ENCODE measurements around the gene ADD1. TPM values are rescaled to one million over a fixed set of nuclear protein-coding genes. Genes with fewer than 3 reads are reported as not detected.

The ADD1 gene
- total RNA-seq, 1 donor from 2014 or later = 161 TPM

DNA sequence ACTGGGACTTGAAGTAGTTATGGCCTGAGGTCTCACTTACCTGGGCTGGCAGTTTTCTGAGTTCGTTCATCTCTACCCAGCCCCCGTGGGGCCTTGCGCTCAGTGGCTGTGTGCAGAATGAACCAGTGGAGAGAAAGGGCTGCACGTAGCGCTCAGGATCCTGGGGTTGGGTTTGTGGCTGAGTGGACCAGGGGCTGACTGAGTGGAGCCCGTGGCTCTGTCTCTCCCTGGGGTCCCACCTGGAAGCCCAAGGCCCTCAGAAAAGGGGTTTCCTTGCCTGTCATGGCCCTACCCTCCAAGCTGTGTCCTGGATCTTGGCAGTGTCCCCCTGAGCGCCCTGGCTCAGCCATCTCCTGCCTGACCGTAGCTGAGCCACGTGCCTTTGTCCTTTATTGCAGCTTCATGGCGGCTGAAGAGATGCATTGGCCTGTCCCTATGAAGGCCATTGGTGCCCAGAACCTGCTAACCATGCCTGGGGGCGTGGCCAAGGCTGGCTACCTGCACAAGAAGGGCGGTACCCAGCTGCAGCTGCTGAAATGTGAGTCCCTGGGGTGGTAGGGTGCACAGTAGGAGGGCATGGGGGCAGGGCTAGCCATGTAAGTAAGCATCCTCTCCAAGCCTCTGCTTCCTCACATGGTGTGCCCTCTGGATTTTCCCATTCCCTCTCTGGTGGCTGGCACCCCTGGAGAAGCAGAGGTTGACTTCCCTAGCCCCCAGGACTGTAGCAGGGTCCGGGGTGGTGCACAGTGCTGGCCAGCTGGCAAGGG, 23.2 kb upstream of the ADD1 start:
- no peak for DNase-seq (ENCODE audit: low read depth, low spot score)

DNA sequence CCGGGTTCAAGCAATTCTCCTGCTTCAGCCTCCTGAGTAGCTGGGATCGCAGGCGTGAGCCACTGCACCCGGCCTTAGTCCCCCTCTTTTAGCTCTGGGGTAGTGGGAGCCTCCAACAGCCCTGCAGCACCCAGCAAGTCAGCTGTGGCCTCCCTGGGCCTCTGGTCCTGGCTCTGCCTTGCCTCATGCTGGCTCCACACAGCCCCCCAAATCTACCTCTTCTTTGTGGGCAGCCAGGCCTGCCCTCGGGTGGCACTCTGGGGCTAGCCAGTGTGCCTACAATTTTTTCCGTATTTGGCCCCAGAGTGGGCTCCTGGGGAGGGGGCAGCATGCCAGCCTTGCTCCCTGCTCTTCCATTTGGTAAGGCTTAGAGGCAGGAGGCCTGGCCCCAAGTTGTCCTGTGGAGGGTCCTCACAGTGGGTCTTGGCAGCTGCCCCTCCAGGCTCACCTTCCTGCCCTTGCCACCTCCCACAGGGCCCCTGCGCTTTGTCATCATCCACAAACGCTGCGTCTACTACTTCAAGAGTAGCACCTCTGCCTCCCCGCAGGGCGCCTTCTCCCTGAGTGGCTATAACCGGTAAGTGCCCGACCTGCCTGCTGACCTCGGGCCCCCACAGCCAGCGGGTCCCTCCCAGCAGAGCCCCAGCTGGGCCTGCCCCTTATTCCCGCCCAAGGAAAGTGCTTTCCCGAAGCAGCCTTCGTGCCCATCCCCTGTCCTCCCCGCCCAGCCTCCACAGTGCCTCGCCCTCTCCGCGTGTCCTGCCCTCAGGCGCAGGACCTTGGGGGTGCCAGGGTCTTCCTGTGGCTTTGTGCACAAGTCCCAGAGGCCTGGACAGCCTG, 21.0 kb upstream of the ADD1 start:
- no peak for DNase-seq (ENCODE audit: low read depth, low spot score)

DNA sequence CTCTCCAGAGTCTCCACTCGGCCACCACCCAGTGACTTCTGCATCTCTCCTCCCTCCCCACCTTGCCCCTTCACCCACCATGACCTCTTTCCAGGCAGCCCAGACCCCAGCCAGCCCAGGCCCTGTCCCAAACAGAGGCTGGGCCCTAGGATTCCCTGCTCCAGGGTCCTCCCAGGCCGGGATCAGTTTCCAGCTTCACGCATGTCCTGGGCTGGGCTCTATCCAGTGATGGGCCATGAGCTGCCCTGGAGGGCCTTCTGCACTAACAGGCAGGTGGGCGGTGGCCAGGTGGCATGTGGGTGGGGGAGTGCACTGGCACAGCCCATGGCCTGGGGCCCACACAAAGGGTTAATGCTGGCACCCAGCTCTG, 20.4 kb upstream of the ADD1 start:
- no peak for DNase-seq (ENCODE audit: low read depth, low spot score)

DNA sequence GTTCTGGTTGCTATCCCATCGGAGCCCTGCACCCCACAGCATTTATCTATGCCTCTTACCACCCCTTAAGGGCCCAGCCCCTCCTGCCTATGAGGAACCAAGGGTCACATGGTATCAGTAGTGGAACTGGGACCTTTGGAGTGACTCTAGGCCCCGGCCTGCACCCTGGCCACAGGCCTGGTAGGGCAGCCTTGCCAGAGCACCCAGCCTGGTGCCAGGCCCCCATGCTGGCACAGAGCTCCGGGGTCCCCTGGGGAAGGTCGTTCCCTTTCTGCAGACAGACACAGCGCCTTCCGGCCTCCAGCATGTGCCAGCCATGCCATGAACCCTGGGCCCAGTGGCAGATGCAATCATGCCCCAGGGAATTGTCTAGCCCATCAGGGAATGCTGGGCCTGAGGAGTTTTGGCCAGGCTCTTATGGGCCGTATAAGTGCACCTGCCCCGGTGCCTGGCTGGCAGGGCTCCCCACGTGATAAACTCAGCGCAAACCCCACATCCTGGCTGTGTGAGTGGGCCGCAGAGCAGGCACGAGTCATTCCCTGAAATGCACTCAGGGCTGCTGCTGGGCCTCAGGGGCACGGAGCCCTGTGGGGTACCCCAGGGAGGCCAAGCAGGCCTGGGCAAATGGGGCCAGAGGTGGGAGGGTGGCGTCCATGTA, 19.8 kb upstream of the ADD1 start:
- no peak for DNase-seq (ENCODE audit: low read depth, low spot score)

DNA sequence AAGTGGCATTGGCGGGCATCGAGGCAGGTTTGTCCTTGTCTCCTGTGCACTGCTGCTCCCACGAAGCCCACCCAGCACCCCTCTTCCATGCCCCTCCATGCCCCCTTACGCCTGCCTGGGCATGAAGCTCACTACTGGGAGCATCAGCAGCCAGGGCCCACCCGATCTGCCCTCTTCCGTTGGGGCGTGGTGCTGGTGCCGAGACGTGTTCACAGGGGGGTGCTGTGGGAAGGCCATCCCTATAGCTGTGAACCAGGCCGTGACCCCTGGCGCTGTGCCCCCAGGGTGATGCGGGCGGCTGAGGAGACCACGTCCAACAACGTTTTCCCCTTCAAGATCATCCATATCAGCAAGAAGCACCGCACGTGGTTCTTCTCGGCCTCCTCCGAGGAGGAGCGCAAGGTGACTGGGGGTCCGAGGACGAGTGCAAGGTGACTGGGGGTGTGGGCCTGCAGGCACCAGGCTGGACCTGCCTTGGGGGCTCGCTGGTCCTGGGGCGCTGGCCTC, 19.3 kb upstream of the ADD1 start:
- DNase-seq (ENCODE audit: low read depth, low spot score) = no peak

DNA sequence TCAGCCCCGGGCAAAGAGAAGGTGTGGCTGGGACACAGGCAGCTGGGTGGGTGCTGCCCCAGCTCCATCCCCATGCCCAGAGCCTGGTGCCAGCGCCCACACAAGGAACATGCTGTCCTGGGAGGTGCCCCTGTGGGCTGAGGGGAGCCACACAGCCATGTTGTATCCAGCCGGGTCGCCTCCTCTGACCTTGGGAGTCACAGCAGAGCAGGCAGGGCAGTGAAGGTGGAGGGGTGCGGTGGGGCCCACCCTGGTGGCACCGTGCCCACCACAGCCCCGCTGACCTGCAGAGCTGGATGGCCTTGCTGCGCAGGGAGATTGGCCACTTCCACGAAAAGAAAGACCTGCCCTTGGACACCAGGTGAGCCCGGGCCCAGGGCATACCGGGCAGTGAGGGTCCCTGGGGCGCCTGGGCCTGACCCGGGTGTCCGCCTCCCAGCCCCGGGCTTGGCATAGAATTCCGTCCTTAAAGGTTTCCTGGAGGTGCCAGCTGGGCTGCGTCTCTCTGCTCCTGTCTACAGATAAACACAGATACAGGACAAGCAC, 18.7 kb upstream of the ADD1 start:
- DNase-seq (ENCODE audit: low read depth, low spot score) = no peak

DNA sequence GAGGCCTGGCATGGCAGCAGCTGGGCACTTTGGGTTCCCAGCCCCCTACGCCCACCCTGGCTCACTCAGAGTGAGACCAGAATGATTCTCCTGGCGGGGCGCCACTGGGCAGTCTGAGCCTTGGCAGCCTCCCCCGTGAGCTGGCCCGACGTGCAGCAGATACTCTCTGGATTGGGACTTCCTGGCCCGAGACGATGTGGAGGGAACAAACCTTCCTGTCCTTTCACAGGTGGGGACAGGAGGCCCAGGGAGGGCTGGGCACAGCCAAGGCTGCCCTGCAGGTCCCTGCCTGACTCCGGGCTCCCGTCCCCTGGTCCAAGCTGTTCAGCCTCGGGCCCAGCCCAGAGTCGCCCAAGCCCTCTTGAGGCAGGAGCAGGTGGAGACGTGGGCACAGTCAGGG, 17.9 kb upstream of the ADD1 start:
- no peak for DNase-seq (ENCODE audit: low read depth, low spot score)

DNA sequence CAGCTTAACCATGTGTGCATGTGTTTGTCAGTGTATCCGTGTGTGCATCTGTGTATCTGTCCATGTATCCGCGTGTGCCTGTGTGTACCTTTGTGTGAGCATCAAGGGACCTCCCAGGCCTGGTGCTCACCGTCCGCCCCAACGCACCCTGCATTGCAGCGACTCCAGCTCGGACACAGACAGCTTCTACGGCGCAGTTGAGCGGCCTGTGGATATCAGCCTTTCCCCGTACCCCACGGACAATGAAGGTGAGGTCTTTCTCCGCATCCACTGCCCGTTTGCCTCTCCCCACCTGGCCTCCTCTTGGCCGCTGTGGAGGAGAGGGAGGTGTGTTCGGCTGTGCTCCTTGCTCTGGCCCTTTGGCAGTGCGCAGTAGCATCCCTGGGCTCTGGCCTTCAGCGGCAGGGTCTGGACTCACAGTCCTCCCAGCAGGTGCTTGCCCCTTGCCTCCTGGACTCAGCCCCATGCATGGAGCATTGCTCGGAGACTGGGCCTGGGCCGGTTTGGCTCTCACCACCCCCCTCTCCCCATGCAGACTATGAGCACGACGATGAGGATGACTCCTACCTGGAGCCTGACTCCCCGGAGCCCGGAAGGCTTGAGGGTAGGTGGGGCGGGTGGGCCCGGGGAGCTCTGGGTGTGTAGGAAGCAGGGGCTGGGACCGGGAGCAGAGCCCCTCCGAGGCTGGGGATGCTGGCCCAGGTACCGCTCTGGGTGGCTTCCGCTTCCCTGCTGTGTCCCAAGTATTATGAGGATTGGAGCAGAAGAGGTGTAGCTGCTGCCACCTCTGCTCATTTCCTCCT, 16.4 kb upstream of the ADD1 start:
- no peak for DNase-seq (ENCODE audit: low read depth, low spot score)

DNA sequence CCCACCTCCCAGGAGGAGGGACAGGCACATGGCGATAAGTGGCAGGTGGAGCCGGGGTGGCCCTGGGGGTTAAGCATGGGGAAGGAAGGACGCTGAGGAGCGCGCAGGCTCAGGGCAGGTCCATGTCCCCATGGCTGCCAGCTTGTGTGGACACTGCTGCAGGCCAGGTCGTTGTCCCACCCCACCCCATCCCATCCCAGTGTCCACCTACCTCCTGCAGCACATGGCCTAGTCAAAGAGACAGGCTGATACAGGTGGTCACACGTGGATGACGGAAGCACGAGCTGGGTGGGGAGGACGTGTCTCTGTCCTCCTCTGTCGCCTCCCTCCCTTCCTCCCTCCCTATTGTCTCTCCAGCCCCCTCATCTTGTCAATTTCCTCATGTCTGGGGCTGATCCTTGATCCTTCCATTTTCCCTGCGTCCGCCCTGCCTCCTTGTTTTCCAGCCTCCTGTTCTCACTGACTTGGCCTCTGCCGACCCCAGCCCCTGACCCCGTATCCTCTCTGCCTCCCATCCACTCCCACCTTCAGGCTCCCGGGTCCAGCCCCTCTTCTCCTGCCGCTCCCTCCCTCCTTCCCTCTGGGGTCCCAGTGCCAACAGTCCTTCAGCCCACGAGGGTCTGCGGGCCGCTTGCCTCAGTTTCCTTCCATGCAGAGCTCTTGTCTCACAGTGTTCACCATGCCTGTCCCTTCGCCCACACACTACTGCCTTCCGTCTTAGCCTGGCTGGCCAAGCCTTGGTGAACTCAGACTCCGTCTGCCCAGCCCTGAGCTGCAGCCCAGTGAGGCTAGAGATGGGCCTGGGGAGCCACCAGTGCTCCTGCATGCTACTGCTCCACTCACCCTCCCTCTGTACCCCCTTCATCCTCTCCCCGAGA, 15.5 kb upstream of the ADD1 start:
- DNase-seq (ENCODE audit: low read depth, low spot score) = no peak

DNA sequence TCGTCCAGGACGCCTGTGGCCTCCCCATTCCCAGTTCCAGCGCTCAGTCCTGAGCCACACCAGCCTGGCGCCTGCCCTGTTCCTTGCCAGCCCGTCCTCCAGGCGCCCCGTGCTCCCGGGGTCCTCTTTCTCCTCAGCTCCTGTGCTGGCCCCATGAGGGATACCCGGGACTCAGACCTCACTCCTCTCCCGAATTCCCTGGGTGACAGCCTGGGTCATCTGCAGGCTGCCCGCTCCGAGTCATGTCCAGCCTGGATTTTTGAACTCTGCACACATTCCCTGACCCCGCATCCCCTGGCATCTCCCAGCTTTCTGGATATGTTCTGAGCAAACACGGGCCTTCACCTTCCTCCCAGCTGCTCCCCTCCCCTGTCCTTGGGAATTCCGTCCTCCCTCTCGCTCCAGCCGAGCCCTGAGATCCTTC, 14.9 kb upstream of the ADD1 start:
- no peak for DNase-seq (ENCODE audit: low read depth, low spot score)

DNA sequence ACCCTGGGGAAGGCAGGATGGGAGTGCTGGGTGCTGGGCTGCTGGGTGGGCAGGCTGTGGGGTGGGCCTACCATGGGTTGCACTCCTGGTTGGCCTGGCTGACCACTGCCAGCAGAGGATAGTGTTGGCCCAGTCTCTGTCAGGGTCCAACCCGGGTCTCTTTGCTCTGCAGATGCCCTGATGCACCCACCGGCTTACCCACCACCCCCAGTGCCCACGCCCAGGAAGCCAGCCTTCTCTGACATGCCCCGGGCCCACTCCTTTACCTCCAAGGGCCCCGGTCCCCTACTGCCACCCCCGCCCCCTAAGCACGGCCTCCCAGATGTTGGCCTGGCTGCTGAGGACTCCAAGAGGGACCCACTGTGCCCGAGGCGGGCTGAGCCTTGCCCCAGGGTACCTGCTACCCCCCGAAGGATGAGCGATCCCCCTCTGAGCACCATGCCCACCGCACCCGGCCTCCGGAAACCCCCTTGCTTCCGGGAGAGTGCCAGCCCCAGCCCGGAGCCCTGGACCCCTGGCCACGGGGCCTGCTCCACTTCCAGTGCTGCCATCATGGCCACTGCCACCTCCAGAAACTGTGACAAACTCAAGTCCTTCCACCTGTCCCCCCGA, 14.2 kb upstream of the ADD1 start:
- no peak for DNase-seq (ENCODE audit: low read depth, low spot score)

DNA sequence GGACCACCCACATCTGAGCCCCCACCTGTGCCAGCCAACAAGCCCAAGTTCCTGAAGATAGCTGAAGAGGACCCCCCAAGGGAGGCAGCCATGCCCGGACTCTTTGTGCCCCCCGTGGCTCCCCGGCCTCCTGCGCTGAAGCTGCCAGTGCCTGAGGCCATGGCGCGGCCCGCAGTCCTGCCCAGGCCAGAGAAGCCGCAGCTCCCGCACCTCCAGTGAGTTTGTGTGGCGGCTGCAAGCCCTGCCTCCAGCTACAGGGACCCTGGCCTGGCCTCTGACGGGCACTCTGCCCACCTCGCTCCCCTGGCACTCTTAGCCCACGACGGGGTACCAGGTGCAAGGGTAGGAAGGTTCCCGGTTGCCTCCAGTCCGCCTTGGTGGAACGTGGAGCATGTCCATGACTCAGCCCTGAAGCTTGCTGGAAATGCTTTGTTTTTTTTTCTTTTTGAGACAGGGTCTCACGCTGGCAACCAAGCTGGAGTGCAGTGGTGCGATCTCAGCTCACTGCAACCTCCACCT, 13.7 kb upstream of the ADD1 start:
- DNase-seq (ENCODE audit: low read depth, low spot score) = no peak

DNA sequence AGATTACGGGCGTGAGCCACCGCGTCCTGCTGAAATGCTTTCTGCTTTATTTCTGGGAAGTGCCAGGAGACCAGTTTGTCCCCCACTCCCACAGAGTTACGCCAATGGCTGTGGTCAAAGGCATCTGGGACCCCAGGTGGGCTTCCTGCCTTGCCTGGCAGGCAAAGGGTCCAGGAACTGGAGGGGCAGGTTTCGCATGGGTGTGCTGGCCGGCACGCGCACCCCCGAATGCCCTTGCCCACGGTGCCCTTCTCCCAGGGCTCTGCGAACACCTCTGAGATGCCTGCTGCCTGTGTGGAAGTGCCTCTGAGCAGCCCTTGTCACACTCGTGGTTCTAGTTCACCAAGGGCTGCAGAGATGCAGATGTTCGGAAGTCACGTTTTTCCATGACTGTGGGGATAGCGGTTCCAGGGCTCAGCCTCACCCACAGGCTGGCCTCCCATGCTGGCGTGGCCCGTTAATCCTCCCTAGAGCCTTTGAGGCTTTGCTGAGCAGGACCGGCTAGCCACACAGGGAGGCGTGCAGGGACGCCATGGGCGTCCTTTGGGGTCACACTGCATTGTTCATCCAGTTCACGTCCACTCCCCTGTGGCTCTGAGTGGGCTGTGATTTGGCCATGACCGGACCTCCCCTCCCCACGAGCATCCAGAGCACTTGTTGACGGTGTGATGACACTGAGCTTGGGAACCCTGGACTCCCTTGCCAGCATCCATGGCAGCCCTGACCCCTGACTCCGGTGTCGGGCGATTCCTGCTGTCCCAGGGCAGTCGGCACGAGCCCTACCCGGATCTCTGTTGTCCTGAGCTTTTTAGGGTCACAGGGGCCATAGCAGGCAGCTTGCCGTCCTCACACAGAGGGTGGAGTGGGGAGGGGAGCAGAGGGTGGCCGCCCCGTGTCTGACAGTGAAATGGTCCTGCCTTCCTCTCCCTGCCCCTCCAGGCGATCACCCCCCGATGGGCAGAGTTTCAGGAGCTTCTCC, 12.7 kb upstream of the ADD1 start:
- no peak for DNase-seq (ENCODE audit: low read depth, low spot score)

DNA sequence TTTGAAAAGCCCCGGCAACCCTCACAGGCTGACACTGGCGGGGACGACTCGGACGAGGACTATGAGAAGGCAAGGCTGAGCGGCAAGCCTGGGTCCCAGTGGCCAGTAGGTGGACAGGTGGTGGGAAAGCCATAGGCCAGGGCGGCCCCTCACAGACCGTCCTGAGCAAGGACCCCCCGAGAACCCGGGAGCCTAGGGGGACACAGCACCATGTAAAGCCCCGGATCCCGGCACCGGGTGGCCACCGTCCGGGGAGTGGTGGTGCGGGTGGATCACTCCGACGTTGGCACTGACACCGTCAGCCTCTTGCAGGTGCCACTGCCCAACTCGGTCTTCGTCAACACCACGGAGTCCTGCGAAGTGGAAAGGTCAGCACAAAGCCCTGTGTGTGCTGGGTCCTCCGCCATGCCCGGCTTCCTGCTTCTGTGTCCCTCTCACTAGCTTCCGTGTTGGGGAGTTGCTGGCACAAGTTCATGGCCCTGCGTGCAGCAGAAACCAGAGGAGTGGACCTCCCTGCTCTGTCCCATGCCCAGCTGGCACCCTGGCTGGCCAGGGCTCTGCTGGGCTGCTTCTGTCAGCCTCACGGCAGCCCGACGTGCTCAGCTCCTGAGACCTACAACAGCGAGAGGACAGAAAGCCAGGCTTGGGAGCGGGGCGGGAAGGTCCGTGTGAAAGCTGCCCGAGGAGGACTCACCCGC, 11.9 kb upstream of the ADD1 start:
- no peak for DNase-seq (ENCODE audit: low read depth, low spot score)

DNA sequence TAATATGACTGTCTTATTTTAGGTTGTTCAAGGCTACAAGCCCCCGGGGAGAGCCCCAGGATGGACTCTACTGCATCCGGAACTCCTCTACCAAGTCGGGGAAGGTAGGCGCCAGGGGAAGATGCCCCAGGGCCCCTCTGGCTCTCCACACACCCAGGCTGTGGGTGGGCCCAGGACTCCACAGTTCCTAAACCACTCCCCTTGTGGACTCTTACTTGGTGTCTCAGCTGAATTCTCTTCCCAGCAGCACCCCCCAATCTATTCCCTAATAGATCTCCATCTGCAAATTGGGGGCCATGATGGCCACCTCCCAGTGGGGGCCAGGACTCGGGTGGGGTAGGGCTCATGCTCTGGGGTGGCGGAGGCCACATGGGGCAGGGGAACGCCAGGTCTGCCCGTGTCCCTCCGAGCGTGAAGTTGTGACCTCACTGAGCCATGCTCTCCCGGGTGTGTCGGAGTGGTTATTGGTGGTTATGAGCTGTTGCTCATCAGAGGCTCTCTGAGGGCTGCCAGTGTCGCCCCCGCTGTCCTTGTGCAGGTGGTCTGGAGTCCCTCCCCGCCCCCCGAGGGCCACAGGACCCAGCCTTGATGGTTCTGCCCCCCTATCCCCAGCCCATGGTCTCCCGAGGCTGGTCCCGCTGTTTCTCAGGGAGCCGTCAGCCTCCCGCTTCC, 11.2 kb upstream of the ADD1 start:
- no peak for DNase-seq (ENCODE audit: low read depth, low spot score)

DNA sequence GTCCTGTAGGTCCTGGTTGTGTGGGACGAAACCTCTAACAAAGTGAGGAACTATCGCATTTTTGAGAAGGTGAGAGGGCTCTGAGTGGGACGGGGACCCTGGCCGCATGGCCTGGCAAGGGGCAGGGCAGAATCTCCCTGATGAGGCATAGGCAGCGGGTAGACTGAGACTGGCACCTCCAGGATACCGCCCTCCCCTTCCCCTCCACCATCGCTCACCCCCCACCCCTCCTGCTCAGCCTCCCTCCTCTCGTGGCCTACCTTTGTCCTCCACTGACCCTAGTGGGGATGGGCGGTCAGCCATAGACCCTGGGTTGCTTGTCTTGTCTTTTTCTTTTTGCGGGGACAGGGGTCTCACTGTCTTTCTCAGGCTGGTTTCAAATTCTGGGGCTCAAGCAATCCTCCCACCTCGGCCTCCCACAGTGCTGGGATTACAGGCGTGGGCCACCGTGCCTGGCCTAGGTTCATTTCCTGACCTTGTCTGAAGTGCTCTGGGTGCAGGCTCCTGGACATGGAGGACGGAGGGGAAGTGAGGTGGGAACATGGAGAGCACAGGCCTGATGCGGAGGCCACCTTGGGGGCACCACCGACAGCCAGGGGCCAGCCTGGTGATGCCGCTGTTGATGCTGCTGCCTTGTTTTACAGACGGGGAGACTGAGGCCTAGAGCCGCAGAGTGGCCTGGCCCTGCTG, 10.5 kb upstream of the ADD1 start:
- DNase-seq (ENCODE audit: low read depth, low spot score) = no peak

DNA sequence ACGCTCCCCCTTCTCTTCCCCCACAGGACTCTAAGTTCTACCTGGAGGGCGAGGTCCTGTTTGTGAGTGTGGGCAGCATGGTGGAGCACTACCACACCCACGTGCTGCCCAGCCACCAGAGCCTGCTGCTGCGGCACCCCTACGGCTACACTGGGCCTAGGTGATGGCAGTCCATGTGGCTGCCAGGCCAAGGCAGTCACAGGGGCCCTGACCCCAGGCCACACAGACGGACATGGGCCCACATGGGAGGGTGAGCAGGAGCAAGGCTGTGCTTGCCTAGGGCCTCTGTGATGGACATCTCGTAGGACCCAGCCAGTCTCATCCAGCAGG, 10.0 kb upstream of the ADD1 start:
- no peak for DNase-seq (ENCODE audit: low read depth, low spot score)
